GM21723 (cell line): ENCODE results near the gene TRAT1.
"Not testable (repeated sequence)": the region's sequence is repeated elsewhere in the genome, so short reads cannot be mapped to it uniquely, and the experiment has no call there.

Source experiments
- ATAC-seq: cut with Tn5 transposase; IDR thresholded peaks from one replicate; pipeline ENCODE4 v1.9.1; 2021; ENCODE audit warnings: mild to moderate bottlenecking, moderate library complexity; ENCODE audit not compliant: unreplicated experiment

TRAT1 gene, protein sequence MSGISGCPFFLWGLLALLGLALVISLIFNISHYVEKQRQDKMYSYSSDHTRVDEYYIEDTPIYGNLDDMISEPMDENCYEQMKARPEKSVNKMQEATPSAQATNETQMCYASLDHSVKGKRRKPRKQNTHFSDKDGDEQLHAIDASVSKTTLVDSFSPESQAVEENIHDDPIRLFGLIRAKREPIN

GRCh38 chr3:108822123-108822897, at the start of gene TRAT1:
TSS of gene TRAT1 (plus strand) at chr3:108822786. CDS start at chr3:108822928, 142 bp downstream.
- ATAC-seq, result no peak

GRCh38 chr3:108775649-108776048, 46.9 kb upstream of the TRAT1 start:
- ATAC-seq, result no peak

- ATAC-seq, result no peak
These were observed 43.1 kb upstream of the TRAT1 start for GRCh38 chr3:108779496-108779895.

GRCh38 chr3:108780235-108780634, 42.4 kb upstream of the TRAT1 start:
- no peak for ATAC-seq

GRCh38 chr3:108791473-108791872, 31.1 kb upstream of the TRAT1 start:
- no peak for ATAC-seq

- no peak for ATAC-seq
These were observed 18.1 kb upstream of the TRAT1 start for GRCh38 chr3:108804437-108804836.

DNA sequence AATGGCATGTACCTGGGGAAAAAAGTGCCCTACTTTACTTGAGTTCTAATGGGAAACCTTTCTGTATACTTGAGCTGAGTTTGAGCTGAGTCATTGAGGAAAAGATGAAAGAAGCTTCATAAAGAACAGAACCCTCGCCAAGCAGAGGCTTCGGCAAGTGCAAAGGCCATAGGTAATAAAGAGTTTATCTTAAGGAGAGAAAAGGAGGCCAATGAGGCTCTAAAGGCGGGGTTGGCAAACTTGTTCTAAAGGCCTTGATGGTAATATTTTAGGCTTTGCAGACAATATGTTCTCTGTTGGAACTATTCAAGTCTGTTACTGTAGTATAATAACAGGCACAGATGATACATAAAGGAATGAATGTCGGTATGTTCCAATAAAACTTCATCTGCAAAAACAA, 17.6 kb upstream of the TRAT1 start:
- no peak for ATAC-seq

- no peak for ATAC-seq
These were observed 16.3 kb upstream of the TRAT1 start for GRCh38 chr3:108806316-108806715.

DNA sequence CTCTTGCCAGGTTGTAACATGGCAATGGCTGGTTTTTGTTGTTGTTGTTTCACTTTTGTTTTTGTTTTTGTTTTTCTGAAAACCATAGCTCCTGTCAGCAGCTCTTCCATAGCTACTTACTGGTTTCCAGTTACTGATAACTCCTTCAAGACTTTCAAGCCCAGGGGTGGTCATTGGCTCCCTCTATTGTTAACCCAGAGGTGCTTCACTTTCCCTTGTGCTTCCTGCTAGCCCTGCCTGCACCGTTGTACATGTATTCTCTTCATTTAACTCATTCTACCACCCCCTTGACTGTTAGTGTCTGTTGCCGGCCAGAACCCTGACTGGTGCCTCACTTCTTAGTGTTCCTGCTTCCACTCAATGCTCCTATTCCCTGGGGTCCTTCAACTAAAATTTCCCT, 4.2 kb upstream of the TRAT1 start:
- peak; percentile 83 for ATAC-seq

- no peak for ATAC-seq
These were observed 2.0 kb upstream of the TRAT1 start for GRCh38 chr3:108820586-108820985.

- no peak for ATAC-seq
These were observed 641 bp downstream of the TRAT1 start for GRCh38 chr3:108823227-108823626.

GRCh38 chr3:108823803-108824202, 1.2 kb downstream of the TRAT1 start:
- ATAC-seq, result not testable (repeated sequence)

DNA sequence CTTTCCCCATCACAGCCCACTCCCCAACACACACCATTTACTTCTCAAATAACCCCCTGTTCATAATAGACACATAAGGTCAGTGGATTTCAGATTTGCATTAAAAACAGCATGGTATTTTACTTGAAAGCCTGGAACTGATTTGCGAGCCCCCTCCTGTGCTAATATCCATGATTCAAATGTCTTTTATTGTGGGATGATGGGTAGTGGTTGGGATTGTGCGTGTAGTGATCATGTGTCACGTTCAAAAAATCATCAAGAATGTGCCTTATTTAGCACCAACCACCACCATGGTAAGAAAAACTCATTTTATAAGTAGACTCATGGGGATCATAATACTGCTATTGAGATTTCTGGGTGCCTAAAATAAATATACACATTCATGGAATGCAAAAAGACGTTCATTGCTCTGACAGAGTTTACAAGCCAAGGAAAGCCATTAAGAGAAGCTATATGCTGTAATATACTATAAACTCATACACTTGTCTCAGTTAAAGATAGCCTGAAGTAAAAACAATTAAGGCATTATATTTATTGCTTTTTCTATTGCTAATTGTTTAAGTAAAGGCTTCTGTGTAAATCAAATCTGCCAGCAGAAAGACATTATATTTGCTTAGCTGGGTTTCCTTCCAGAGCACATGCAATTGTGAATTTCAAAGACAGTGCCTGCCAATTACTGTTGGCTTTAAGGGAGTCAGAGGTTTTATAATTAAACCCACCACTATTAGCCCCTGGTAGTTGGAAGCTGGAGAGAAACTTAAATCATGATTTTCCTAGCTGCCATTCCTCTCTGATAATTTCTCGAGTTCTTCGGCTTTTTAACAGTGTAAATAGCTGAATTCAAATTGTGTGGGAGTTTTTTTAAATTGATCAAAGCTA, 4.0 kb downstream of the TRAT1 start:
- ATAC-seq, result no peak

- no peak for ATAC-seq
These were observed 7.8 kb downstream of the TRAT1 start for GRCh38 chr3:108830381-108830780.

DNA sequence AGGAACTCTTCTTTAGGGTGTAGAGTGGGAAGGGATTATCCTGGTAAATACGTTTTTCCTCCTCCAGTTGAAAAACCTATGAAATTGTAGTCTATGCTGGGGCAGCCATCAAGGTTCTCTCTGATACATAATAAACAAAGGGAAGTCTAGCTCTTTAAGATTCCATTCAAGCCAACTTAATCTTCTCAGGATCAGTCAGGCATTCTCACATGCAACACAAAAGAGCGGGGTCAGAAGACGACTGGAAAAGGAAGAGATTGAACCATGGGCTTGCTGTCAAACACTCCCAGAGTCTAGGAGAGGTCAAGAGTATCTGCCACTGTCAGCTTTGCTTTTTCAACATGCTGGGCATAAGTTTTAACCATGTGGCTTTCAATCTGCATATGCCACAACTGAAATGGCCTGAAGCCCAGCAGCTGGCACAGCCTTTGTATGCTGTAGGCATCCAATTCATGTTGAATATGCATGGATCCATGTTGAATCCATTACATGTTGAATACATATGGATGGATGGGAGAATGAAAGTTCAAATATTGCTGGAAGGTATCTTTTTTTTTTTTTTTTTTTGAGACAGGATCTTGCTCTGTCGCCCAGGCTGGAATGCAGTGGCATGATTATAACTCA, 8.5 kb downstream of the TRAT1 start:
- ATAC-seq, result no peak

GRCh38 chr3:108833611-108834010, 11.0 kb downstream of the TRAT1 start:
- no peak for ATAC-seq

- ATAC-seq, result no peak
These were observed 12.0 kb downstream of the TRAT1 start for GRCh38 chr3:108834551-108834950.

GRCh38 chr3:108835101-108835500, 12.5 kb downstream of the TRAT1 start:
- no peak for ATAC-seq

- no peak for ATAC-seq
These were observed 15.8 kb downstream of the TRAT1 start for GRCh38 chr3:108838436-108838835.

GRCh38 chr3:108845709-108846293, 23.2 kb downstream of the TRAT1 start:
- ATAC-seq, result no peak

- ATAC-seq, result no peak
These were observed 24.6 kb downstream of the TRAT1 start for GRCh38 chr3:108847187-108847586.
